ENCODE measurements around the gene SPOP.
"Not testable (repeated sequence)": the region's sequence is repeated elsewhere in the genome, so short reads cannot be mapped to it uniquely, and the experiment has no call there.

The SPOP gene

GRCh38 chr17:49572806-49573420 is 105.0 kb downstream of the SPOP start:
- Histone ChIP-seq H3K18ac (ENCODE audit: low read length) (no peak overlapping the region), H3K4me3 (ENCODE audit: low read length) (no peak overlapping the region), H3K4ac (ENCODE audit: low read depth, low read length) (no peak overlapping the region), H3K27ac (ENCODE audit: low read depth, low read length) (no peak overlapping the region), H3K56ac (ENCODE audit: low read length) (no peak overlapping the region), H3K9ac (ENCODE audit: low read length) (no peak overlapping the region), H2BK5ac (ENCODE audit: low read length) (no peak overlapping the region), H3K27me3 (ENCODE audit: insufficient read depth, low read length, poor library complexity) (no peaks in the 10 kb centered on the region), H4K8ac (ENCODE audit: low read depth, low read length) (no peak overlapping the region), H2BK120ac (ENCODE audit: low read depth, low read length) (no peak overlapping the region), H4K5ac (ENCODE audit: low read length) (no peak overlapping the region), H3K79me2 (ENCODE audit: control insufficient read depth, insufficient read depth, low read length) (no peaks in the 10 kb centered on the region), H3K36me3 (ENCODE audit: control insufficient read depth, insufficient read depth, low read length) (no peaks in the 10 kb centered on the region), H2AK5ac (ENCODE audit: low read length) (no peak overlapping the region), H3K4me1 (ENCODE audit: control insufficient read depth, low read depth, low read length) (peaks cover 1% of the 10 kb centered on the region), H3K79me1 (ENCODE audit: low read length) (no peaks in the 10 kb centered on the region), H3K4me2 (ENCODE audit: low read length) (no peak overlapping the region), H2BK15ac (replicated peaks; ENCODE audit: low read depth) (no peak overlapping the region), H3K23ac (ENCODE audit: low read length) (peak overlapping the region; percentile 16)
- no CpG with 5 or more reads among the region's 6 CpGs for WGBS (ENCODE audit: extremely low coverage, insufficient coverage, low lambda C conversion rate)
- no peak for DNase-seq

GRCh38 chr17:49572226-49572625 is 105.7 kb downstream of the SPOP start:
- no peak overlapping the region for H3K18ac ChIP-seq (ENCODE audit: low read length)
- H3K27me3 ChIP-seq (ENCODE audit: insufficient read depth, low read length, poor library complexity) = no peaks in the 10 kb centered on the region
- no peak overlapping the region for H3K27ac ChIP-seq (ENCODE audit: low read depth, low read length)
- no peak overlapping the region for H2BK15ac ChIP-seq (replicated peaks; ENCODE audit: low read depth)
- no peaks in the 10 kb centered on the region for H3K36me3 ChIP-seq (ENCODE audit: control insufficient read depth, insufficient read depth, low read length)
- no peak overlapping the region for H2BK5ac ChIP-seq (ENCODE audit: low read length)
- H3K56ac ChIP-seq (ENCODE audit: low read length) = no peak overlapping the region
- peaks cover 1% of the 10 kb centered on the region for H3K4me1 ChIP-seq (ENCODE audit: control insufficient read depth, low read depth, low read length)
- H2AK5ac ChIP-seq (ENCODE audit: low read length) = no peak overlapping the region
- H4K5ac ChIP-seq (ENCODE audit: low read length) = no peak overlapping the region
- H4K8ac ChIP-seq (ENCODE audit: low read depth, low read length) = no peak overlapping the region
- no peaks in the 10 kb centered on the region for H3K79me2 ChIP-seq (ENCODE audit: control insufficient read depth, insufficient read depth, low read length)
- H3K4me2 ChIP-seq (ENCODE audit: low read length) = no peak overlapping the region
- DNase-seq = no peak
- no peak overlapping the region for H3K4me3 ChIP-seq (ENCODE audit: low read length)
- no peak overlapping the region for H3K23ac ChIP-seq (ENCODE audit: low read length)
- H2BK120ac ChIP-seq (ENCODE audit: low read depth, low read length) = no peak overlapping the region
- WGBS (ENCODE audit: extremely low coverage, insufficient coverage, low lambda C conversion rate) = no CpG with 5 or more reads among the region's 3 CpGs
- H3K79me1 ChIP-seq (ENCODE audit: low read length) = no peaks in the 10 kb centered on the region
- no peak overlapping the region for H3K4ac ChIP-seq (ENCODE audit: low read depth, low read length)
- H3K9ac ChIP-seq (ENCODE audit: low read length) = no peak overlapping the region

GRCh38 chr17:49571764-49572163 is 106.1 kb downstream of the SPOP start:
- Histone ChIP-seq H2BK15ac (replicated peaks; ENCODE audit: low read depth) (no peak overlapping the region), H2BK5ac (ENCODE audit: low read length) (no peak overlapping the region), H2AK5ac (ENCODE audit: low read length) (no peak overlapping the region), H4K5ac (ENCODE audit: low read length) (no peak overlapping the region), H3K36me3 (ENCODE audit: control insufficient read depth, insufficient read depth, low read length) (no peaks in the 10 kb centered on the region), H3K9ac (ENCODE audit: low read length) (no peak overlapping the region), H3K4ac (ENCODE audit: low read depth, low read length) (no peak overlapping the region), H3K4me3 (ENCODE audit: low read length) (no peak overlapping the region), H2BK120ac (ENCODE audit: low read depth, low read length) (no peak overlapping the region), H3K4me2 (ENCODE audit: low read length) (no peak overlapping the region), H3K27ac (ENCODE audit: low read depth, low read length) (no peak overlapping the region), H3K27me3 (ENCODE audit: insufficient read depth, low read length, poor library complexity) (no peaks in the 10 kb centered on the region), H3K79me1 (ENCODE audit: low read length) (no peaks in the 10 kb centered on the region), H3K56ac (ENCODE audit: low read length) (no peak overlapping the region), H3K18ac (ENCODE audit: low read length) (no peak overlapping the region), H3K79me2 (ENCODE audit: control insufficient read depth, insufficient read depth, low read length) (no peaks in the 10 kb centered on the region), H3K23ac (ENCODE audit: low read length) (no peak overlapping the region), H4K8ac (ENCODE audit: low read depth, low read length) (no peak overlapping the region), H3K4me1 (ENCODE audit: control insufficient read depth, low read depth, low read length) (no peaks in the 10 kb centered on the region)
- no peak for DNase-seq
- no CpG with 5 or more reads among the region's 4 CpGs for WGBS (ENCODE audit: extremely low coverage, insufficient coverage, low lambda C conversion rate)

GRCh38 chr17:49571283-49571682 is 106.6 kb downstream of the SPOP start:
- Histone ChIP-seq H3K9ac (ENCODE audit: low read length) (no peak overlapping the region), H2BK5ac (ENCODE audit: low read length) (no peak overlapping the region), H4K8ac (ENCODE audit: low read depth, low read length) (no peak overlapping the region), H3K79me2 (ENCODE audit: control insufficient read depth, insufficient read depth, low read length) (no peaks in the 10 kb centered on the region), H4K5ac (ENCODE audit: low read length) (no peak overlapping the region), H3K79me1 (ENCODE audit: low read length) (no peaks in the 10 kb centered on the region), H3K23ac (ENCODE audit: low read length) (no peak overlapping the region), H3K36me3 (ENCODE audit: control insufficient read depth, insufficient read depth, low read length) (no peaks in the 10 kb centered on the region), H3K27me3 (ENCODE audit: insufficient read depth, low read length, poor library complexity) (no peaks in the 10 kb centered on the region), H3K18ac (ENCODE audit: low read length) (no peak overlapping the region), H2AK5ac (ENCODE audit: low read length) (no peak overlapping the region), H2BK15ac (replicated peaks; ENCODE audit: low read depth) (no peak overlapping the region), H3K4ac (ENCODE audit: low read depth, low read length) (no peak overlapping the region), H3K4me1 (ENCODE audit: control insufficient read depth, low read depth, low read length) (no peaks in the 10 kb centered on the region), H3K56ac (ENCODE audit: low read length) (no peak overlapping the region), H3K27ac (ENCODE audit: low read depth, low read length) (no peak overlapping the region), H3K4me3 (ENCODE audit: low read length) (no peak overlapping the region), H3K4me2 (ENCODE audit: low read length) (no peak overlapping the region), H2BK120ac (ENCODE audit: low read depth, low read length) (no peak overlapping the region)
- WGBS (ENCODE audit: extremely low coverage, insufficient coverage, low lambda C conversion rate) = no CpG with 5 or more reads among the region's 6 CpGs
- DNase-seq = no peak

- no peak overlapping the region for H3K27ac ChIP-seq (ENCODE audit: low read depth, low read length)
- H3K4ac ChIP-seq (ENCODE audit: low read depth, low read length) = no peak overlapping the region
- no peak overlapping the region for H3K18ac ChIP-seq (ENCODE audit: low read length)
- no peaks in the 10 kb centered on the region for H3K36me3 ChIP-seq (ENCODE audit: control insufficient read depth, insufficient read depth, low read length)
- no peak overlapping the region for H3K56ac ChIP-seq (ENCODE audit: low read length)
- no peaks in the 10 kb centered on the region for H3K4me1 ChIP-seq (ENCODE audit: control insufficient read depth, low read depth, low read length)
- no peak for DNase-seq
- WGBS (ENCODE audit: extremely low coverage, insufficient coverage, low lambda C conversion rate) = no CpG with 5 or more reads among the region's 11 CpGs
- H3K4me2 ChIP-seq (ENCODE audit: low read length) = no peak overlapping the region
- H3K27me3 ChIP-seq (ENCODE audit: insufficient read depth, low read length, poor library complexity) = no peaks in the 10 kb centered on the region
- H2AK5ac ChIP-seq (ENCODE audit: low read length) = no peak overlapping the region
- H2BK15ac ChIP-seq (replicated peaks; ENCODE audit: low read depth) = no peak overlapping the region
- H2BK5ac ChIP-seq (ENCODE audit: low read length) = no peak overlapping the region
- no peak overlapping the region for H4K8ac ChIP-seq (ENCODE audit: low read depth, low read length)
- no peak overlapping the region for H3K4me3 ChIP-seq (ENCODE audit: low read length)
- no peak overlapping the region for H4K5ac ChIP-seq (ENCODE audit: low read length)
- no peak overlapping the region for H2BK120ac ChIP-seq (ENCODE audit: low read depth, low read length)
- H3K23ac ChIP-seq (ENCODE audit: low read length) = no peak overlapping the region
- no peak overlapping the region for H3K9ac ChIP-seq (ENCODE audit: low read length)
- no peaks in the 10 kb centered on the region for H3K79me2 ChIP-seq (ENCODE audit: control insufficient read depth, insufficient read depth, low read length)
- H3K79me1 ChIP-seq (ENCODE audit: low read length) = no peaks in the 10 kb centered on the region
These were observed 107.2 kb downstream of the SPOP start for GRCh38 chr17:49570540-49571242.

- H4K5ac ChIP-seq (ENCODE audit: low read length); H3K79me1 ChIP-seq (ENCODE audit: low read length); H3K79me2 ChIP-seq (ENCODE audit: control insufficient read depth, insufficient read depth, low read length); H3K4me2 ChIP-seq (ENCODE audit: low read length); H2BK120ac ChIP-seq (ENCODE audit: low read depth, low read length); H2BK15ac ChIP-seq (replicated peaks; ENCODE audit: low read depth); H4K8ac ChIP-seq (ENCODE audit: low read depth, low read length); H3K36me3 ChIP-seq (ENCODE audit: control insufficient read depth, insufficient read depth, low read length); H3K23ac ChIP-seq (ENCODE audit: low read length); H3K9ac ChIP-seq (ENCODE audit: low read length); H2AK5ac ChIP-seq (ENCODE audit: low read length); H3K4me1 ChIP-seq (ENCODE audit: control insufficient read depth, low read depth, low read length); H3K4ac ChIP-seq (ENCODE audit: low read depth, low read length); DNase-seq; H3K27me3 ChIP-seq (ENCODE audit: insufficient read depth, low read length, poor library complexity); H3K4me3 ChIP-seq (ENCODE audit: low read length); H2BK5ac ChIP-seq (ENCODE audit: low read length); H3K27ac ChIP-seq (ENCODE audit: low read depth, low read length); H3K56ac ChIP-seq (ENCODE audit: low read length); H3K18ac ChIP-seq (ENCODE audit: low read length): not testable (repeated sequence)
- no CpG with 5 or more reads among the region's 7 CpGs for WGBS (ENCODE audit: extremely low coverage, insufficient coverage, low lambda C conversion rate)
These were observed 109.2 kb downstream of the SPOP start for GRCh38 chr17:49568695-49569047.
